Spleen (tissue), 11 donors: ENCODE measurements around the gene LMBR1. TPM values are rescaled to one million over a fixed set of nuclear protein-coding genes. Genes with fewer than 3 reads are reported as not detected.

Experiments
- DNase-seq: peaks from one replicate; pipeline ENCODE4 v3.0.0-alpha.2; 2020
- H3K27ac ChIP-seq, 8 donors: fragments of 200-600 bp; sonication (generic) in 7 of 8; 1 replicate in 4 of 8; 2 replicates in 4 of 8; pipeline versions ENCODE4 v1.5.0 to v1.8.0; 2016 to 2021; ENCODE audit warnings: inconsistent platforms in 4 of 8, mild to moderate bottlenecking in 4 of 8, moderate library complexity in 1 of 8
- H3K27me3 ChIP-seq, 7 donors: fragments of 200-600 bp; sonication (generic) in 6 of 7; replicated peaks in 1 of 7; 1 replicate in 4 of 7; 2 replicates in 3 of 7; pipeline versions ENCODE4 v1.5.0 to v1.8.0; 2016 to 2021; ENCODE audit warnings: inconsistent platforms in 3 of 7, mild to moderate bottlenecking in 1 of 7
- H3K36me3 ChIP-seq, 6 donors: fragments of 200-600 bp; sonication (generic) in 5 of 6; 1 replicate in 4 of 6; 2 replicates in 2 of 6; pipeline versions ENCODE4 v1.5.0 to v1.8.0; 2016 to 2021; ENCODE audit warnings: inconsistent platforms in 2 of 6
- H3K4me1 ChIP-seq, 6 donors: fragments of 200-600 bp; sonication (generic) in 5 of 6; 1 replicate in 3 of 6; 2 replicates in 3 of 6; pipeline versions ENCODE4 v1.5.0 to v1.8.0; 2016 to 2021; ENCODE audit warnings: inconsistent platforms in 3 of 6
- H3K4me3 ChIP-seq, 8 donors: fragments of 200-600 bp; sonication (generic) in 7 of 8; 1 replicate in 4 of 8; 2 replicates in 4 of 8; pipeline versions ENCODE4 v1.5.0 to v1.8.0; 2016 to 2021; ENCODE audit warnings: inconsistent platforms in 4 of 8, mild to moderate bottlenecking in 4 of 8, moderate library complexity in 2 of 8
- H3K9me3 ChIP-seq, 8 donors: fragments of 200-600 bp; sonication (generic) in 7 of 8; 1 replicate in 4 of 8; 2 replicates in 4 of 8; pipeline versions ENCODE4 v1.5.0 to v1.8.0; 2016 to 2021; ENCODE audit warnings: inconsistent platforms in 4 of 8
- POLR2A ChIP-seq, 3 donors: fragments of 450-650 bp; IDR thresholded peaks; one replicate each; pipeline ENCODE4 v1.5.1; 2017; ENCODE audit warnings: antibody characterized with exemption in 3 of 3, mild to moderate bottlenecking in 1 of 3
- POLR2AphosphoS5 ChIP-seq, 3 donors: sonication (generic); formaldehyde crosslinking; IDR thresholded peaks; one replicate each; pipeline ENCODE4 v1.5.1; 2017; ENCODE audit warnings: antibody characterized with exemption in 3 of 3
- WGBS, 5 donors: extraction: QIAGEN DNeasy Blood & Tissue Kit in 3 of 5; methylation state at CpG; one replicate each; pipeline versions ENCODE4 v1.1.5 to v1.1.7; 2013 to 2018; 5-methylcytosine and 5-hydroxymethylcytosine counted together
- intact Hi-C: fragments of 100-400 bp; cut with DNase I; formaldehyde crosslinking; loops from one replicate; pipeline ENCODE4 v1.15.0; 2023; ENCODE audit warnings: low total_unique reads
- polyA plus RNA-seq, 3 donors: library from polyadenylated mRNA; stranded (reverse); fragments of 200-250 nt; gene quantifications; one replicate each; pipeline ENCODE4 v1.2.1, GENCODE V29; 2013
- total RNA-seq, 7 donors: library from RNA; depleted of rRNA in 3 of 7; stranded (reverse); fragments of >200 nt in 3 of 7; fragmentation: NEBNext Ultra II Directional in 4 of 7; extraction: Animal tissue kit (Norgen Biotek cat#: 25700) in 4 of 7; gene quantifications; one replicate each; pipeline versions ENCODE4 v1.1.0 to v1.2.1, GENCODE V29; 2016 to 2021
- TF ChIP-seq, protein P1 (sequence below), 11 experiments: fragments of 200-600 bp in 7 of 11; fragments of 450-650 bp in 4 of 11; sonication (generic) in 4 of 11; IDR thresholded peaks in 8 of 11; conservative IDR thresholded peaks in 3 of 11; 1 replicate in 7 of 11; 2 replicates in 4 of 11; pipeline versions ENCODE4 v1.4.0 to v1.8.0; 2016 to 2021; ENCODE audit warnings: antibody characterized with exemption in 11 of 11, inconsistent platforms in 4 of 11, mild to moderate bottlenecking in 1 of 11
- donor health status: healthy with polysubstance abuse.
- donor health status: DM: no; HTN: no; CAD: no; lungs with moderate emphysema.
- donor health status: DM: no; HTN: no; CAD: no.
- donor health status: Bipolar disorder and iron deficiency.
- donor health status: healthy.
- donor health status: DM: no; HTN: no; CAD: no.
- donor health status: DM: yes; HTN: yes; CAD: no.

Gene LMBR1
- total and polyA plus RNA-seq, 10 donors: 4.8 to 88.3 (median 63.7) TPM

DNA sequence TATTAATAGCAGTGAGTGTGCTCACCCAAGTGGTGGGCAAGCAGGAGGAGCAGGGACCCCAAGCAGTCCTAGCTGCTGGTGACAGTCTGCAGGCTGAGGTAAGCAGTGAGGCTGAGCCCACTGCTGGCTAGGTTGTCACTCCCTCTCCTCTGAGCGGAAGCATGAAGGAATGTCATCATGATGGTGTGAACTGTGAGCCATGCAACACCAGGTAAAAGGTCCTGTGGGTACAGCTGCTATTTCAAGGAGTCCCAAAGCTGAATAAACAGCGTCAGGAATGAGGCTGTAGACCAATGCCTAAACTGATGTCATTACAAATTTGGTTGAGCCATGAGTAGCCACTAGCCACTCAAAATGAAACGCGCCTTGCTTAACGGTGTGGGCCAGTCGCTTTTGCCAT, 126.3 kb downstream of the LMBR1 start:
- no peak overlapping the region for H3K27ac ChIP-seq
- no peak for DNase-seq
- peaks cover 0 to 34% (median 0%) of the 10 kb centered on the region in 6 donors for H3K36me3 ChIP-seq
- 91 to 98% (median 96%) methylated on average over 6 of the region's 6 CpGs for WGBS, 5 donors
- no peak overlapping the region for H3K4me3 ChIP-seq
- no peak for TF ChIP-seq POLR2AphosphoS5 (IDR thresholded peaks at IDR 0.05)
- no peak for TF ChIP-seq POLR2A (IDR thresholded peaks at IDR 0.05)
- TF ChIP-seq, protein P1, sequence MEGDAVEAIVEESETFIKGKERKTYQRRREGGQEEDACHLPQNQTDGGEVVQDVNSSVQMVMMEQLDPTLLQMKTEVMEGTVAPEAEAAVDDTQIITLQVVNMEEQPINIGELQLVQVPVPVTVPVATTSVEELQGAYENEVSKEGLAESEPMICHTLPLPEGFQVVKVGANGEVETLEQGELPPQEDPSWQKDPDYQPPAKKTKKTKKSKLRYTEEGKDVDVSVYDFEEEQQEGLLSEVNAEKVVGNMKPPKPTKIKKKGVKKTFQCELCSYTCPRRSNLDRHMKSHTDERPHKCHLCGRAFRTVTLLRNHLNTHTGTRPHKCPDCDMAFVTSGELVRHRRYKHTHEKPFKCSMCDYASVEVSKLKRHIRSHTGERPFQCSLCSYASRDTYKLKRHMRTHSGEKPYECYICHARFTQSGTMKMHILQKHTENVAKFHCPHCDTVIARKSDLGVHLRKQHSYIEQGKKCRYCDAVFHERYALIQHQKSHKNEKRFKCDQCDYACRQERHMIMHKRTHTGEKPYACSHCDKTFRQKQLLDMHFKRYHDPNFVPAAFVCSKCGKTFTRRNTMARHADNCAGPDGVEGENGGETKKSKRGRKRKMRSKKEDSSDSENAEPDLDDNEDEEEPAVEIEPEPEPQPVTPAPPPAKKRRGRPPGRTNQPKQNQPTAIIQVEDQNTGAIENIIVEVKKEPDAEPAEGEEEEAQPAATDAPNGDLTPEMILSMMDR (IDR thresholded peaks at IDR 0.05 in 8 of 11, conservative IDR thresholded peaks at IDR 0.05 in 3 of 11): no peak
- H3K27me3 ChIP-seq: no peaks in the 10 kb centered on the region
- H3K9me3 ChIP-seq: no peaks in the 10 kb centered on the region
- H3K4me1 ChIP-seq: peaks cover 0 to 6% (median 0%) of the 10 kb centered on the region in 6 donors
- intact Hi-C loops: no loop called here

DNA sequence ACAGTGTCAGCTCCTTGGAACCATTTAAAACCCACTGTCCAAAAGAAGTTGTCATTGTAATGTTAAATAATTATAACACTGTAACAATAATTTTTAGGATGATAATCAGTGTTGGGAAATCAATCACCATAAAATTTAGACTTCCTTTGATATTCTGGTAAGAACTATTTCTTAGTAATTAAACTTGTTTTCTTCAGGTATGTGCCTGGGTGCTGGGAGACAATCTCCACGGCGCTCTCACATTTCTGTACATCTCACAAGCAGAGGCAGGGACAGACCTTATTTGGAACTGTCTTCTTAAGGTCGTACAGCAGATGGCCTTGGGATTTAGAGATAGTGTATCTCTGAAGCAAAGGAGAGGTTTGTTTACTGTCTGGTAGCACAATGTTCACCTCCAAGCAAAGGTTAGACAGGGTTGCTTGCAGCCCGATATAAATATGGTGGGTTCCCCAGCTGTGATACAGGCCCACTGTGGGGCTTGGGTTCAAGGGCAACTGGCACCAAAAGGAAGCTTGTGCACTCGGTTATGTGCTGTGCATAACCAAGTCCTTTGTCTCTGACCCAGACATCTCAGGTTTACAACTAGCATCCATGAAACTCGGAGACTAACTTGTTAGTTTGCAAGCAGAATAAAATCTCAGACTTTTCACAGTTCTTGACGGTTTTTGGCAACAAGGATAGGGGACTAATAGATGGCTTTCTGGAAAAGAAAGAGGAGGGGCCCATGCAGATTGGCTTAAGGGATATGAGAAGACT, 126.9 kb downstream of the LMBR1 start:
- Histone ChIP-seq H3K9me3 (no peaks in the 10 kb centered on the region), H3K27ac (no peak overlapping the region), H3K4me3 (no peak overlapping the region), H3K27me3 (no peaks in the 10 kb centered on the region), H3K4me1 (peaks cover 0 to 6% (median 0%) of the 10 kb centered on the region in 6 donors), H3K36me3 (peaks cover 0 to 40% (median 0%) of the 10 kb centered on the region in 6 donors)
- WGBS, 5 donors: 80 to 90% (median 88%) methylated on average over 7 of the region's 7 CpGs
- DNase-seq: no peak
- TF ChIP-seq POLR2A (IDR thresholded peaks at IDR 0.05) (no peak), POLR2AphosphoS5 (IDR thresholded peaks at IDR 0.05) (no peak)
- TF ChIP-seq, protein P1 (IDR thresholded peaks at IDR 0.05 in 8 of 11, conservative IDR thresholded peaks at IDR 0.05 in 3 of 11): no peak
- intact Hi-C loops: no loop called here

DNA sequence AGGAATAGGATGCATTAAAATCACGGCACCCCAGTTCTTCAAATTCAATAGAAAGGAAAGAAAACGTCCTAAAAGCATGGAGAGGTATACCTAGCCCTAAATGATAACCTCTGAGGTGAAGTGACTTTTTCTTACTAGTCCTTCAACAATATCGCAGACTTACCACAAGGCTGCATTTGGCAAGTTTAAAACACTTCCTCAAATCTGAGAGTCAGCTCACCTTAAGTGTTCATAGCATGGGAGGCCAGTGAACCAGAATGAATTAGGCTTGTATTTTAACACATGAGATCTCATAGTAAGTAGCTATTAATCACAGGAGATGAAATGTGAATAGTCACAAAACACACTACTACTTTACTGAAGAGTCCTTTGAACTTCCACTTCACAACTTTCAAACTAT, 128.2 kb downstream of the LMBR1 start:
- intact Hi-C loops: no loop called here
- no peak for TF ChIP-seq POLR2A (IDR thresholded peaks at IDR 0.05)
- TF ChIP-seq POLR2AphosphoS5 (IDR thresholded peaks at IDR 0.05): no peak
- TF ChIP-seq, protein P1 (IDR thresholded peaks at IDR 0.05 in 8 of 11, conservative IDR thresholded peaks at IDR 0.05 in 3 of 11): no peak
- WGBS, 5 donors: 86 to 94% (median 91%) methylated on average over 3 of the region's 3 CpGs
- Histone ChIP-seq H3K27ac (no peak overlapping the region), H3K4me1 (peaks cover 0 to 6% (median 0%) of the 10 kb centered on the region in 6 donors), H3K36me3 (peaks cover 0 to 51% (median 2%) of the 10 kb centered on the region in 6 donors), H3K4me3 (no peak overlapping the region), H3K27me3 (no peaks in the 10 kb centered on the region), H3K9me3 (peaks cover 0 to 6% (median 3%) of the 10 kb centered on the region in 8 donors)
- DNase-seq: no peak

DNA sequence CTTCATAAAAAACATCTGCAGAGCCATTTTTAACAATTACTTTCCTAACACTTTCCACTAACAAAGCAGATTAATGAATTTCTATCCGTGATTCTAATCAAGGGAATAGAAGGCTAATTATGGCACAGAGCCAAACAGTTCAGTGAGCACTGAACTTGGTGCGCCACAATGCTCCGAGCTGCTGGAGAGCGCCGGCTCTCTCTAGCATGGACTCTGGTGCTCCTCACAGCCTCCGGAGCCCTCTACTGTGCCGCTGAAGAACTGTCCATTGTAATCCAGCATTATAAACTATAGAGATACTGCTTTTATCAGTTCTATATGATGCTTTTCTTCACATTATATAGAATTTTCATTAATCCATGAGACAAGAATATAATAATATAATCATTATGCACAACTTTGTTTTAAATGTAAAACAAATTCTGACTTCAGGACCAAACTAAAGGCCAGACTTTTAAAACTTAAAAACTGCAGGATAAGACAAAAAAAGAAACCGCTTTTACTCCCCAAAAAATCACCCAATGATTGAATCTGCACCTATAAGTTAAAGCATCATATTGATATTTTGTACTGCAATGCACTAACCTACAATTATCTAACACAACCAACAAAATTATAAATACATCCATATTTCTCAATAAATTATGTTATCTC, 128.8 kb downstream of the LMBR1 start:
- DNase-seq: no peak
- Histone ChIP-seq H3K4me3 (no peak overlapping the region), H3K9me3 (peaks cover 0 to 12% (median 6%) of the 10 kb centered on the region in 8 donors), H3K27me3 (no peaks in the 10 kb centered on the region), H3K27ac (no peak overlapping the region), H3K4me1 (peaks cover 0 to 6% (median 0%) of the 10 kb centered on the region in 6 donors), H3K36me3 (peaks cover 0 to 57% (median 2%) of the 10 kb centered on the region in 6 donors)
- 50 to 75% (median 64%) methylated on average over 8 of the region's 8 CpGs for whole genome bisulfite sequencing, 5 donors
- intact Hi-C loops: no loop called here
- TF ChIP-seq POLR2AphosphoS5 (IDR thresholded peaks at IDR 0.05): peak in 1 of 3 donors; percentile 27
- TF ChIP-seq, protein P1 (IDR thresholded peaks at IDR 0.05 in 8 of 11, conservative IDR thresholded peaks at IDR 0.05 in 3 of 11): peak in 7 of 11 experiments; percentile 18 to 51 (median 31)
- no peak for TF ChIP-seq POLR2A (IDR thresholded peaks at IDR 0.05)
